ENCODE data around the gene SLC25A15. TPM values are rescaled to one million over a fixed set of nuclear protein-coding genes. Genes with fewer than 3 reads are reported as not detected.

The SLC25A15 gene
- total and polyA plus RNA-seq, 2 donors (not counting 1 experiment from before 2014, with no cell fraction given): 6.8 to 9.6 TPM

DNA sequence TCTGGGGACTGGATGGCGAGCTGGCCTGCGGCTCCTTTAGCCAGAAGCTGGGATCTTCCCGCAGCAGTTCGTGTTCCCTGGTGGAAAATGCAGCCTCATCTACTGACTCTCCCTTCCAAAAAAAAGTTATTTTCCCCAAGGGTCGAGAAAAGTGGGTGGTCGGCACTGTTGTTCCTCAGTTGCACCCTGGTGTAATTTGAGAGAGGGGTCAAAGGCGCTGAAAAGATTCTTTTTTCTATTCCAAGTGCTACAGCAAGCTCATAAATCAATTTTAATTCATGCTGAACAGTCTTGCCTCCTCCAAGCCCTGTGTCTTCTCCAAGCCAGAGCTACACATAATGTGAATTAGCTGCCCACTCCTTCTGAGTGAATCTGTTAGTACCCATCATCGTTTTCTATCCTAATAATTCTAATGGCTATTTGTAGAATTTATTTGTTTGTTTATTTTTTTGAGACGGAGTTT, 774 bp downstream of the SLC25A15 start:
- peak overlapping the region; percentile 69 for H2AFZ ChIP-seq (ENCODE audit: low read length)
- H3K4me3 ChIP-seq (replicated peaks in 1 of 4; ENCODE audit: control extremely low read depth in 1 of 4, insufficient read depth in 1 of 4, low read depth in 3 of 4, low read length in 4 of 4): peak overlapping the region; percentile 69 to 72 (median 70)
- peak overlapping the region; percentile 76 for H3K9ac ChIP-seq (ENCODE audit: insufficient read depth, low read length)
- peaks cover 10% of the 10 kb centered on the region for H3K4me1 ChIP-seq (ENCODE audit: control insufficient read depth, extremely low read depth, insufficient read depth, low read length)
- no peaks in the 10 kb centered on the region for H3K79me2 ChIP-seq (ENCODE audit: control insufficient read depth, insufficient read depth, low read length)
- H3K27me3 ChIP-seq (ENCODE audit: control insufficient read depth, insufficient read depth, low read length): no peaks in the 10 kb centered on the region
- DNase-seq (ENCODE audit: low read depth in 2 of 2): peak in 1 of 2 donors; percentile 31
- peak overlapping the region; percentile 92 for H3K4me2 ChIP-seq (ENCODE audit: extremely low read depth, insufficient read depth, low read length)
- no peaks in the 10 kb centered on the region for H3K9me3 ChIP-seq (ENCODE audit: control insufficient read depth, insufficient read depth, low read depth, low read length)
- no peaks in the 10 kb centered on the region for H4K20me1 ChIP-seq (ENCODE audit: control insufficient read depth, extremely low read depth, insufficient read depth, low read length)
- TF ChIP-seq, protein P1, sequence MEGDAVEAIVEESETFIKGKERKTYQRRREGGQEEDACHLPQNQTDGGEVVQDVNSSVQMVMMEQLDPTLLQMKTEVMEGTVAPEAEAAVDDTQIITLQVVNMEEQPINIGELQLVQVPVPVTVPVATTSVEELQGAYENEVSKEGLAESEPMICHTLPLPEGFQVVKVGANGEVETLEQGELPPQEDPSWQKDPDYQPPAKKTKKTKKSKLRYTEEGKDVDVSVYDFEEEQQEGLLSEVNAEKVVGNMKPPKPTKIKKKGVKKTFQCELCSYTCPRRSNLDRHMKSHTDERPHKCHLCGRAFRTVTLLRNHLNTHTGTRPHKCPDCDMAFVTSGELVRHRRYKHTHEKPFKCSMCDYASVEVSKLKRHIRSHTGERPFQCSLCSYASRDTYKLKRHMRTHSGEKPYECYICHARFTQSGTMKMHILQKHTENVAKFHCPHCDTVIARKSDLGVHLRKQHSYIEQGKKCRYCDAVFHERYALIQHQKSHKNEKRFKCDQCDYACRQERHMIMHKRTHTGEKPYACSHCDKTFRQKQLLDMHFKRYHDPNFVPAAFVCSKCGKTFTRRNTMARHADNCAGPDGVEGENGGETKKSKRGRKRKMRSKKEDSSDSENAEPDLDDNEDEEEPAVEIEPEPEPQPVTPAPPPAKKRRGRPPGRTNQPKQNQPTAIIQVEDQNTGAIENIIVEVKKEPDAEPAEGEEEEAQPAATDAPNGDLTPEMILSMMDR (conservative IDR thresholded peaks at IDR 0.05 in 1 of 2, IDR thresholded peaks at IDR 0.05 in 1 of 2; ENCODE audit: low read depth in 1 of 2, low read length in 2 of 2): no peak
- no peak for TF ChIP-seq EZH2 (IDR thresholded peaks at IDR 0.05; ENCODE audit: low read length, missing control alignments)
- peak overlapping the region; percentile 75 for H3K27ac ChIP-seq (ENCODE audit: insufficient read depth, low read length)
- no peaks in the 10 kb centered on the region for H3K36me3 ChIP-seq (ENCODE audit: control insufficient read depth, insufficient read depth, low read length)

DNA sequence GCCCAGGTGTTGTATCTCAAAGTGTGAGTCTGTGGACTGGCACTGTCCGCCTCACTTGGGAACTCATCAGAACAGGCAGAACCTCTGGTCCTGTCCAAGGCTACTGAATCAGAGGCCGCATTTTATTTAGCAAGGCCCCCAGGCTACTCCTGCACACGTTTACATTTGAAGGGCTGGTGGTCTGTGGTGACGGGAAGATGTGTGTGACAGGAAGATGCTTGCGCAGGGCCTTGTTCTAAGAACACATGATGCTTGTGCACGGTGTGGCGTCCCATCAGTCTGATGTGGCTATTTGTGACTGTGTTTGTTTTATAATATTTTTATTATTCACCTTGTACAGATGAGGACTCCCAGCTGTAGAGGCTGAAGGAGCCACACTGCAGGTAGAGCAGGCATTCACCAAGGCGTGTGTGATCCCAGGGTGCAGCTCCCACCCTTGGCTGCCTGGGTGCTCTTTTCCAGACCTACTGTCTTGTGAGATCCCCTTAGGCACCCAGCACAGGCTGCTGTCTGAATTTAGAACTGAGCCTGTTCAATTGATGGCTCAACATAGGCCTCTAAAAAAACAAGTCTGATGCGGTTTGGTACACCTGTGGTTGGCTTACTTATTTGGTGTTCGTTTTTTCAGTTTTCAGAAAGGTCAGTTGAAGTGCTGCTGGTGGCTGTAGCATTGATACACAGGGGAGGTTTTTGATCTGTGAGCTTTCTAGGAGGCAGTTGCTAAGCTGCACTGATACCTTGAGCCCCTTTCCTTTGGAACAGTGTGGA, 3.1 kb downstream of the SLC25A15 start:
- no peak for TF ChIP-seq EZH2 (IDR thresholded peaks at IDR 0.05; ENCODE audit: low read length, missing control alignments)
- TF ChIP-seq, protein P1 (conservative IDR thresholded peaks at IDR 0.05 in 1 of 2, IDR thresholded peaks at IDR 0.05 in 1 of 2; ENCODE audit: low read depth in 1 of 2, low read length in 2 of 2): no peak
- Histone ChIP-seq H2AFZ (ENCODE audit: low read length) (no peak overlapping the region), H3K36me3 (ENCODE audit: control insufficient read depth, insufficient read depth, low read length) (no peaks in the 10 kb centered on the region)

GRCh38 chr13:40793339-40793738, 3.9 kb downstream of the SLC25A15 start:
- no peak overlapping the region for H3K9ac ChIP-seq (ENCODE audit: insufficient read depth, low read length)
- H3K4me1 ChIP-seq (ENCODE audit: control insufficient read depth, extremely low read depth, insufficient read depth, low read length): no peaks in the 10 kb centered on the region
- H3K79me2 ChIP-seq (ENCODE audit: control insufficient read depth, insufficient read depth, low read length): no peaks in the 10 kb centered on the region
- no peak for DNase-seq (ENCODE audit: low read depth in 2 of 2)
- no peaks in the 10 kb centered on the region for H4K20me1 ChIP-seq (ENCODE audit: control insufficient read depth, extremely low read depth, insufficient read depth, low read length)
- no peak overlapping the region for H3K27ac ChIP-seq (ENCODE audit: insufficient read depth, low read length)
- TF ChIP-seq EZH2 (IDR thresholded peaks at IDR 0.05; ENCODE audit: low read length, missing control alignments): no peak
- TF ChIP-seq, protein P1 (conservative IDR thresholded peaks at IDR 0.05 in 1 of 2, IDR thresholded peaks at IDR 0.05 in 1 of 2; ENCODE audit: low read depth in 1 of 2, low read length in 2 of 2): no peak
- no peak overlapping the region for H3K4me2 ChIP-seq (ENCODE audit: extremely low read depth, insufficient read depth, low read length)
- H3K27me3 ChIP-seq (ENCODE audit: control insufficient read depth, insufficient read depth, low read length): no peaks in the 10 kb centered on the region
- H3K9me3 ChIP-seq (ENCODE audit: control insufficient read depth, insufficient read depth, low read depth, low read length): no peaks in the 10 kb centered on the region
- H2AFZ ChIP-seq (ENCODE audit: low read length): no peak overlapping the region
- H3K36me3 ChIP-seq (ENCODE audit: control insufficient read depth, insufficient read depth, low read length): no peaks in the 10 kb centered on the region
- H3K4me3 ChIP-seq (replicated peaks in 1 of 4; ENCODE audit: control extremely low read depth in 1 of 4, insufficient read depth in 1 of 4, low read depth in 3 of 4, low read length in 4 of 4): no peak overlapping the region

More for the DNA sequence above, 3.1 kb downstream of the SLC25A15 start:
- H3K4me1 ChIP-seq (ENCODE audit: control insufficient read depth, extremely low read depth, insufficient read depth, low read length): peaks cover 2% of the 10 kb centered on the region
- no peak overlapping the region for H3K9ac ChIP-seq (ENCODE audit: insufficient read depth, low read length)
- H3K27ac ChIP-seq (ENCODE audit: insufficient read depth, low read length): no peak overlapping the region
- no peaks in the 10 kb centered on the region for H3K27me3 ChIP-seq (ENCODE audit: control insufficient read depth, insufficient read depth, low read length)
- no peaks in the 10 kb centered on the region for H4K20me1 ChIP-seq (ENCODE audit: control insufficient read depth, extremely low read depth, insufficient read depth, low read length)
- no peak overlapping the region for H3K4me2 ChIP-seq (ENCODE audit: extremely low read depth, insufficient read depth, low read length)
- DNase-seq (ENCODE audit: low read depth in 2 of 2): no peak
- no peaks in the 10 kb centered on the region for H3K79me2 ChIP-seq (ENCODE audit: control insufficient read depth, insufficient read depth, low read length)
- no peaks in the 10 kb centered on the region for H3K9me3 ChIP-seq (ENCODE audit: control insufficient read depth, insufficient read depth, low read depth, low read length)
- no peak overlapping the region for H3K4me3 ChIP-seq (replicated peaks in 1 of 4; ENCODE audit: control extremely low read depth in 1 of 4, insufficient read depth in 1 of 4, low read depth in 3 of 4, low read length in 4 of 4)

All from fibroblast of lung (primary cell).